H1 (cell line): ENCODE data around the gene TMEM243. TPM values are rescaled to one million over a fixed set of nuclear protein-coding genes. Genes with fewer than 3 reads are reported as not detected.

ENCODE experiments used
- CHD7 ChIP-seq: fragments of 300-600 bp; sonication (generic); IDR thresholded peaks from 2 replicates; pipeline ENCODE4 v1.7.1; 2012; ENCODE audit warnings: low read length, moderate library complexity, mild to moderate bottlenecking, inconsistent platforms; ENCODE audit not compliant: insufficient replicate concordance
- E2F6 ChIP-seq: IDR thresholded peaks from 2 replicates; pipeline ENCODE4 v1.6.1; 2012; ENCODE audit warnings: inconsistent platforms
- EGR1 ChIP-seq: IDR thresholded peaks from 2 replicates; pipeline ENCODE4 v1.6.1; 2011; ENCODE audit warnings: low read depth, low read length, borderline replicate concordance
- EP300 ChIP-seq, 2 experiments: IDR thresholded peaks; 1 replicate in 1 of 2; 2 replicates in 1 of 2; pipeline ENCODE4 v1.6.1; 2011 to 2012; ENCODE audit warnings: low read depth in 2 of 2, low read length in 2 of 2, mild to moderate bottlenecking in 2 of 2, borderline replicate concordance in 1 of 2, inconsistent platforms in 1 of 2, moderate library complexity in 1 of 2
- EZH2 ChIP-seq: fragments of 200-600 bp; sonication (generic); IDR thresholded peaks from 2 replicates; pipeline ENCODE4 v1.7.1; 2012; ENCODE audit warnings: low read depth, mild to moderate bottlenecking, moderate library complexity, low read length, inconsistent platforms; ENCODE audit not compliant: severe bottlenecking
- FOSL1 ChIP-seq: IDR thresholded peaks from 2 replicates; pipeline ENCODE4 v1.6.1; 2011; ENCODE audit warnings: mild to moderate bottlenecking, low read depth, low read length, moderate library complexity; ENCODE audit not compliant: insufficient read depth
- GABPA ChIP-seq: IDR thresholded peaks from 2 replicates; pipeline ENCODE4 v1.6.1; 2011; ENCODE audit warnings: mild to moderate bottlenecking, low read length, moderate library complexity, borderline replicate concordance; ENCODE audit not compliant: insufficient read depth
- SP4 ChIP-seq: IDR thresholded peaks from 2 replicates; pipeline ENCODE4 v1.6.1; 2012; ENCODE audit warnings: low read length, inconsistent platforms
- TCF12 ChIP-seq: IDR thresholded peaks from 2 replicates; pipeline ENCODE4 v1.6.1; 2011; ENCODE audit warnings: low read depth, mild to moderate bottlenecking, low read length
- polyA plus RNA-seq, 7 experiments: library from polyadenylated mRNA; depleted of rRNA in 3 of 7; stranded (reverse) in 5 of 7; unstranded in 2 of 7; fragments of >200 nt in 5 of 7; fragments of 200-250 nt in 2 of 7; gene quantifications; 1 replicate in 5 of 7; 2 replicates in 1 of 7; 4 replicates in 1 of 7; pipeline versions ENCODE4 v1.2.1 to v1.2.3, GENCODE V29; 2011 to 2013; ENCODE audit warnings: missing spikeins in 2 of 7, mixed read lengths in 2 of 7
- total RNA-seq: library from RNA; stranded (reverse); fragmentation: NEBNext Ultra II Directional; extraction: Animal tissue kit (Norgen Biotek cat#: 25700); gene quantifications from 2 replicates; pipeline ENCODE4 v1.2.1, GENCODE V29; 2021

Gene TMEM243
- total and polyA plus RNA-seq, 2 of the 8 experiments (the other 6 are each of a cell fraction or from before 2014, with no cell fraction given) = 23.7 to 27.6 TPM

GRCh38 chr7:87193912-87194311 is 25.6 kb downstream of the TMEM243 start (continued):
- no peak for TF ChIP-seq CHD7
- no peak for TF ChIP-seq GABPA
- TF ChIP-seq EZH2 = no peak
- TF ChIP-seq TCF12 = no peak
- no peak for TF ChIP-seq EP300 (IDR thresholded peaks at IDR 0.05; ENCODE audit: borderline replicate concordance in 1 of 2, low read depth in 2 of 2, low read length in 2 of 2)
- TF ChIP-seq E2F6 = no peak
- TF ChIP-seq FOSL1 = no peak
- TF ChIP-seq SP4 = no peak
- TF ChIP-seq EGR1 = no peak
